GM18511 (cell line): ENCODE data around the gene SLC26A4.
A peak's percentile ranks its signal among the peaks of the same experiment; 100 is the strongest.

ENCODE experiments used
- ATAC-seq: cut with Tn5 transposase; IDR thresholded peaks from one replicate; pipeline ENCODE4 v1.9.1; 2021; ENCODE audit warnings: mild to moderate bottlenecking, moderate library complexity; ENCODE audit not compliant: unreplicated experiment

SLC26A4 gene

DNA sequence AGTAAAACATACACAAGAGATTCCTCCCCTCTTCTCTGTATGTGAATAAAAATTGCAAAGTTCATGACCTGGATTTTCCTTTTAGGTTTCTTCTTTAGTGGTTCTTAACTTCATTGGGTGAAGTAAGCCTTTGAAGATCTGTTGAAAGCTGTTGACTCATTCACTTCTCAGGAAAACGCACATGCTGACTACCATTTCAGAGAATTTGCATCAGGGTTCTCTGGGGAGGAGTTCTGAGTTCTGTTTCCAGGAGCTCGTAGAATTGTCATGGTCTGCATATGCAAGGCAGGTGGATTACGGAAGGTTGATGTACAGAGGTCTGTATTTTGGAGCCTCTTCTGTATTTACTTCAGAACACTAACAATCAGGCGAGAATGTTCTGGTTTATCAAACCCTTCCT is 962 bp upstream of the SLC26A4 start:
- no peak for ATAC-seq

GRCh38 chr7:107661081-107661864 is 645 bp downstream of the SLC26A4 start:
- peak; percentile 61 for ATAC-seq

GRCh38 chr7:107661865-107662379 is 1.3 kb downstream of the SLC26A4 start:
- ATAC-seq: no peak

DNA sequence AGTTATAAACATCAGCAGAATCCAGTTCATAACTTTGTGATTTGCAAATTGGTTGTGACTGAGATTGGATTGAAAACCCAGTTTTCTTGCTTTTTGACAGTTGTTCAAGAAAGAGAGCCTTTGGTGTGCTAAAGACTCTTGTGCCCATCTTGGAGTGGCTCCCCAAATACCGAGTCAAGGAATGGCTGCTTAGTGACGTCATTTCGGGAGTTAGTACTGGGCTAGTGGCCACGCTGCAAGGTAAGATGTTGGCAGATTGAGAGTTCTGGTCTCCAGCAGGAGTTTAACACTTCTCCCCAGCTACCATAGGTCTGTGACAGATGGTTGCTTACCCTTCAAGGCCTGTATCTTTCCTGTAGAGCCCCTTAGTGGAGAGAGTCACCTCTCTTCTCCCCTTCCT is 2.6 kb downstream of the SLC26A4 start:
- no peak for ATAC-seq

DNA sequence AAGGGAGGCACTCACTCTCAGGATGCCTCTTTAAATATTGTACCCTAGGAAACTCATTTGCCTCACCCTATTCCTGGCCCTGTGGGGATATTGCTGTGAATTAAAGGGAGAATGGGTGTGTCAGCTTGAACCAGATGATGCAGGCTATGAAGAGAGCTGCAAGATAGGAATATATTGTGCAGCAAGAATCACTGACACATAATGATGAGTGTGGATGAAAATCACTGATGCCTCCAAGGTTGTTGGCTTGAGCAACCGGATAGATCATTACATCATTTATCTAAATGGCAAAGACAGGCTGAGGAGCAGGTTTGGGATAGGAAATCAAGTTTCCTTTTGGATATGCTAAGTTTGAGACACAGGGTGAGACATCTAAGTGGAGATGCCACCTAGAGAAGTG is 6.2 kb downstream of the SLC26A4 start:
- ATAC-seq: no peak

DNA sequence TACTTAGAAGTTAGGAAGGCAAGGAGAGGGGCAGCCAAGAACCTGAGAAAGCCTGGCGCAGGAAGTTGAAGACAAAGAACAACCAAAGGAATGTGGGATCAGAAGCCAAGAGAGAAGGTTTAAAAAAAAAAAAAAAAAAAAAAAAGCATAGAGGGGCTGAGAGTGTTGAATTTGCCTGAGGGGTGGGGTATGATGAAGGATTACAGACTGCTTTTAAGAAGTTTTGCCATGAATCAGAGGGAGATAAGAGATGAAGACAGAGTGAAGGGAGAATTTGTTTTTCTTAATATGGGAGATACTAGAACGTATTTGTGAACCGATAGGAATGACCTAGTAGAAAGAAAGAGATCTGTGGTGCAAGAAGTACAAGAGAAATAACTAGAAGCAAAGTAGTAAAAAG is 6.7 kb downstream of the SLC26A4 start:
- ATAC-seq: no peak

- no peak for ATAC-seq
Measured at GRCh38 chr7:107668296-107668695, 7.7 kb downstream of the SLC26A4 start.

DNA sequence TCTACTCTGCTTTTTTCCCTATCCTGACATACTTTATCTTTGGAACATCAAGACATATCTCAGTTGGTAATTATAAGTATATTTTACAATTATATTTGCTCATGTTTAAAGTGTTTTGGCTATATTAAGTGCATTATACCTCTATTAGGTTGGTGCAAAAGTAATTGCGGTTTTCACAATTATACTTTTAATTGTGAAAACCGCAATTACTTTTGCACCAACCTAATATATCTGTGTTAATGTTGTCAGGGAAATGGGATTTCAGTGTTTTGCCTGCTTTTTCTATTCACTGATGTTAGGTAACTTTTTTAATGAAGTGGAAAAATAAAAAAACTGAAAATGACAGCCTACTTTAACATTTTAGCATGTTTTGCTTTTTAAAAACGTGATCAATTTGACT is 11.6 kb downstream of the SLC26A4 start:
- ATAC-seq: no peak

DNA sequence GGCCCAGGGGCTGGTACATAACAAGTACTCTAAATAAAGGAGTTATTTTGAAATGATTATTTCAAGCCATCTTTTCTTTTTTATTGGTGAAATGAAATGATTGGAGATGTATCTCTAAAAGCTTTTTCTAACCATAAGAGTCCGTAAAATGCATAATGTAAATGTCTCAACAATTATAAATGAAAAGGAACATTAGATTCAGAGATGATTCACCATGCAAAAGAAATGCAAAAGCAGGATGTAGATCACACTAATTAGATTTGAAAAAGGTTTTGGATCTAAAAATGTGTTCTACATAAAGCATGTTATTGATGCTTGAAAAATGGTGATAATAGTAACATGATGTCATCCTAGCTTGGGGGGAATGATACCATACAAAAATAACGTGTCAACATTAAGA is 15.6 kb downstream of the SLC26A4 start:
- ATAC-seq: no peak

DNA sequence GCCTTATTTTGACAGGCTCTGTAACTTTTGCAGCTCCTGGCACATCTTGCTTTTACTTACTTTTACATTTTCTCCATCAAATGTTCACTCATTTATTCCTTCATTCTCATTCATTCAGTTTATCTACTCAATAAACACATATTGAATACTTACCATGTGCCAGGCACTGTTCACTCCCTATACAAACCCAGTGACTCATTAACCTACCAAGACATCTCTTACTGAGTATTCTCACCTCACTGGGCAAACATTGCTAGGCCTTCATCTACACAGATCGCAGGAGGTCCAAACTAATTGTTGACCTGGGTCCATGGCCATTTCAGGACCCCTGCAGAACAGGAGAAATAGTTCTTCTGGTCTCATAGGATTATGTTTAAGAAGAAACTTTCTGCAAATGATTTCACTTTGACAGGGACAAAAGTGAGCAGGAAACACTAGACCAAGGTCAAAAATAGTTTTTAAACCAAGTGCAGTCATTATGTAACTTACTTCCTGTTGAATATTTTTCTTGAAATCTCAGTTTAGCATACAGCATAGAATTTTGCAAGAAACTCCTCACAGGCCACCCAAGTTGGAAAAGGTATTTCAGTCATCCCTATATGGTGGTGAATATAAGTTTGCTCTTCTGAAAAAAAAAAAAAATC is 17.6 kb downstream of the SLC26A4 start:
- ATAC-seq: peak; percentile 80

DNA sequence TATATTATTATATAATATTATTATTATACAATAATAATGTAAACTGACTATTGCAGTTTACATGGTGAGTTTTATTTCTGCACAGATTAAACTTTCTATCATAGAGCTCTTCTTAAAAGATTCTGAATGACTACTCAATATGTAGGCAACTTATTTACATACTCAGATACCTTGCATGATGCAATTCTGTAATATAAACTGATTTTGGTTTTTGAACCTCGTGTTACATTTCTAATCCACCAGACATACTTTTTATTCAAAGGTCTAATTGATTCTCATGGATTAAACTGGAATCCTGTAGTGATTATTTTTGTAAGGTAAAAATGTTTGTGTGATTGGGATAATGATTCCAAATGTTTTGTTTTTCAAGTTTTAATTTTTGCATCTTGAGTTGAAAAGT is 19.9 kb downstream of the SLC26A4 start:
- no peak for ATAC-seq

DNA sequence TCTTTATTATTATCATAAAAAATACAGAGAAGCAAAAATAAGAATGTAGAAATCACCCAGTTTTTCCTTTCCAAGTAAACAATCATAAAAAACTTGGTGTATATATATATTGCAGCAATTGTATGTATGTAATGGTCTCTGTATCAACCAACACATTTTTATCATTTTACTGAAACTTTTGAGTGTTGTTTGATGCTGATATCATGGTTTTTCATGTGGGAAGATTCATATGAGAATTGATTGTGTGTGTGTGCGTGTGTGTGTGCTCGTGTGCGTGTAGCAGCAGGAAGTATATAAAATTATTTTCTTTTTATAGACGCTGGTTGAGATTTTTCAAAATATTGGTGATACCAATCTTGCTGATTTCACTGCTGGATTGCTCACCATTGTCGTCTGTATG is 22.3 kb downstream of the SLC26A4 start:
- ATAC-seq: no peak

GRCh38 chr7:107684287-107684686 is 23.7 kb downstream of the SLC26A4 start:
- no peak for ATAC-seq

DNA sequence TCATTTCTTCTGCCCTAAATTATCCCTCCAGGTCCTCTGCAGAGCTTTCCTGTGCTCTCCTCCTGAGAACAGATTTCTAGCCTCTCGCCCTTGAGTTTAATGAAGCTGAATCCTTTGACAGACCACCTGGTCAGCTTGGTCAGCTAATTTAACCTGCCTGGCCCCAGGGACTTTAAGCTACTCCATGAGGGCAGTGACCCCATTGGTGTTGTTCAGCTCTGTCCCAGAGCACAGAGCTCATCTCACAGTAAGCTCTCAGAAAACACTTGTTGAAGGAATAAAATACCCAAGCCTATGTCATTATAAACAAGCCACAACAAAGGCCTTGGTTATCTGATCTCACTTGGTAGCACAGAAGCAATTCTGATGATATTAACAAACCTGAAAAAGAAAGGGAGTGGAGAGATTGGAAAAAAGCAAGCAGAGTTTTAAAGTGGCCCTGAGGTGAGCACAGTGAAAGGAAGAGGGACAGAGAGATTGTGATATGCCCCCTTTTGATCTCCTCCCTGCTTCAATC is 24.4 kb downstream of the SLC26A4 start:
- no peak for ATAC-seq

DNA sequence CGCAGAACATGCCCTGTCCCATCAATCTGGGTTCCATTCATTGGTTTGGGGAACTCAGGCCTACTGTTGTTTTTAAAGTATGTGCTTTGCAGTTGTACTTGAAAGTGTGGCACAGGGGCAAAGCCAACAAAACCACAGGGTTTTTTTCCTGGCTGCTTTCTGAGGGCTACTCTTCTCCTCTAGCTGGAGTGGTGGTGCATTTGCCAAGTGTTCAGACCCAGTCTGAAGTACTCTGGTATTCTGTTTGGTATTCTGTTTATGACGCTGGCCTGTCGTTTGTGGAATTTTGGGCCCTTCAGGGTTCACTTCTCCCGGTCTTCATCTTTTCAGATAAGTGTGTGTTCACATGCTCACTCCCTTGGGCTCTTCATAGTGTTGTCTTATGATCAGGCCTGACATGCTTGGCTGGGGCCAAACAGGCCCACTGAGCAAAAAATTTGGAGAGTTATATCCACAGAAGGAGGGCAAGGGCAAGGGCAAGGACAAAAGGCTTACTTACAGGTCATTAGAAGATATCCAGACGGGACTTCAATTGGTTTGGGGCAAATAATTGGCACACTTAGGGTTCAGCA is 26.3 kb downstream of the SLC26A4 start:
- no peak for ATAC-seq

DNA sequence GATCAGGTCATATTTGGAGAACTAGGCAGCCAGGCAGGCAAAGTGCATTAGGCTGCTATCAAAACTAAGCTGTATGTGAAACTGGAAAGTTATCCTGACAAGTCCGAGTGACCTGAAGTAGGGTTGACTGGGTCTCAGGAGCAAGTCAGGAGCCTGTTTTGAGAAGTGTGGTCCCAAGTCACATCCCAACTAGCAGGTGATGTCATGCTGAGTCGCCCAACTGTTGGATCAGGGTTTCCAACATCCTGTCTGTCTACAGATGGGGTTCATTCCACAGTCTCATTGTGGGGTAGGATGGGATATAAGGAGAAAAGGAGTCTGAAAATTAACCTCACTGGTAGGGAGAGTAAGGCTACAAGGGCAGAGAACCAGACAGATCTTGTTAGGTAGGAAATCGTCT is 27.0 kb downstream of the SLC26A4 start:
- no peak for ATAC-seq

DNA sequence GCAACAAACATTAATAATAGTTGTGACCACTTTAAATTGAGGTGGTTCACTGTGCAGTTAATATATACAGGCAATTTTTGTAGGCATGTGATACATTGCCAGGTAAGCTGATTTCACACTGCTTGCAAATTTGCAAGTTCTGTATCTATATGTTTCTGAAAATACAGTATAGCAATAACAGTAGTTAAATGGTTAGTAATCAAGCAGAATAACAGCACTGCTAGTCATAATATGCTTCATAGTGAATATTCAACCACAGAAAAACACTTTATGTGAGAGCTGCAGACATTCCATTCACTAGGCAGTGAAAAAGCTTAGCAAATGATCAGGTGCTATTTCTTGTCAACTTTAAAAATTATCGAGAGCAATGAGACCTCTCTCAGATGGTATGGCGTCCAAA is 28.9 kb downstream of the SLC26A4 start:
- no peak for ATAC-seq

DNA sequence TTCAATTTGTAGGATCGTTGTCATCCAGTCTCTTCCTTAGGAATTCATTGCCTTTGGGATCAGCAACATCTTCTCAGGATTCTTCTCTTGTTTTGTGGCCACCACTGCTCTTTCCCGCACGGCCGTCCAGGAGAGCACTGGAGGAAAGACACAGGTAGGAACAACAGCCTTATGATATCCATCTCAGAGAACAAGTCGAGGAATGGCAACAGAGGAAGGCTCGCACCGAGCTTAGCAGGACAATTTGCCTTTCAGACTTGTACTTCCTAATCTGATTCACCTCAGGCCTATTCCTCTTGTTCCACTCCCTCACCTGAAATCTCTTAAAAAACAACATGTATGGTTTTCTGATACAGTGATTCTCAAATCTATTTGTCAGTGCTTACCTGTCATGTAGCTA is 29.5 kb downstream of the SLC26A4 start:
- ATAC-seq: no peak

GRCh38 chr7:107690611-107691010 is 30.0 kb downstream of the SLC26A4 start:
- no peak for ATAC-seq

DNA sequence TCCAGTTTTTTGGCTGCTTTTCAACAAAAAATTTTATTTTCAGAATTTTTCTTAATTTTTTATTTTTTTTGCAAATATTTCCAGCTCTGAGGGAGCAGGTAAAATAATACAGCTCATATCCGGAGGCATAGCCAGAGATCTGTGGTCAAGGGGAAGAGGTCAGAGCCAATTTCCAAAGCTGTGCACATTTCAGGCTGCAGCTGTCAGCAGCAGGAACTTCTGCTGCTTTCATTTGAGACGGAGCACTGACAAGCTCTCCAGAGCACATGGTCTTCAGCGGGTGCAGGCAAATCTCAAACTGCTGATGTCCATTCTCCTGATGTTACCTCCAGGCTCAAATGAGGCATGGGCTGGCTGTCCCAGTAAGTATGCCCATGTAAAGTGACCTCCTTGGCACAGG is 31.1 kb downstream of the SLC26A4 start:
- no peak for ATAC-seq

GRCh38 chr7:107692501-107692900 is 31.9 kb downstream of the SLC26A4 start:
- no peak for ATAC-seq

- ATAC-seq: no peak
Measured at GRCh38 chr7:107693396-107693795, 32.8 kb downstream of the SLC26A4 start.
